B cell (primary cell): ENCODE measurements around the gene PARVG. TPM values are rescaled to one million over a fixed set of nuclear protein-coding genes. Genes with fewer than 3 reads are reported as not detected.

Source experiments
- ATAC-seq: fragments of 200-7000 bp; cut with Tn5 transposase; one replicate; pipeline ENCODE4 v1.10.0; 2021; ENCODE audit warnings: low read depth, mild to moderate bottlenecking, moderate number of reproducible peaks, moderate library complexity
- CTCF ChIA-PET: fragments of 350-600 bp; sonication (Branson Sonifier 250); formaldehyde crosslinking; loops from one replicate; lab custom pipeline; 2021; ENCODE audit warnings: antibody characterized with exemption, inconsistent platforms; lab: Charles Lee
- POLR2A ChIA-PET: fragments of 350-600 bp; sonication (Branson Sonifier 250); formaldehyde crosslinking; loops from one replicate; lab custom pipeline; 2021; ENCODE audit warnings: antibody characterized with exemption; lab: Charles Lee
- DNase-seq: peaks from one replicate; pipeline ENCODE4 v3.0.0; 2013
- H2AFZ ChIP-seq: 2 replicates; pipeline ENCODE4 v1.6.1; 2012; ENCODE audit warnings: mild to moderate bottlenecking, low read depth, low read length; ENCODE audit not compliant: insufficient read depth, poor library complexity, severe bottlenecking
- H3K27ac ChIP-seq, 2 donors: 1 replicate in 1 of 2; 2 replicates in 1 of 2; pipeline ENCODE4 v1.5.1; 2012 to 2013; ENCODE audit warnings: low read length in 2 of 2, mild to moderate bottlenecking in 2 of 2, moderate library complexity in 1 of 2
- H3K27me3 ChIP-seq, 4 experiments: fragments of 200-600 bp in 1 of 4; sonication (generic) in 1 of 4; replicated peaks in 1 of 4; 1 replicate in 2 of 4; 2 replicates in 2 of 4; pipeline versions ENCODE4 v1.6.1 to v1.7.0; 2013 to 2016; ENCODE audit warnings: low read length in 3 of 4, mild to moderate bottlenecking in 2 of 4, mixed read lengths in 1 of 4, moderate library complexity in 1 of 4; ENCODE audit not compliant: insufficient read depth in 4 of 4, control insufficient read depth in 3 of 4; ENCODE audit errors: control extremely low read depth in 1 of 4
- H3K36me3 ChIP-seq, 2 experiments: replicated peaks in 1 of 2; 1 replicate in 1 of 2; 2 replicates in 1 of 2; pipeline versions ENCODE4 v1.6.1 to v1.7.1; 2013; ENCODE audit warnings: low read length in 1 of 2; ENCODE audit not compliant: insufficient read depth in 2 of 2, control insufficient read depth in 1 of 2; ENCODE audit errors: control extremely low read depth in 1 of 2, extremely low read depth in 1 of 2
- H3K4me1 ChIP-seq, 2 donors: fragments of 200-600 bp in 1 of 2; sonication (generic) in 1 of 2; 1 replicate in 1 of 2; 2 replicates in 1 of 2; pipeline versions ENCODE4 v1.5.1 to v1.6.1; 2013 to 2017; ENCODE audit warnings: low read length in 2 of 2; ENCODE audit not compliant: control insufficient read depth in 2 of 2, insufficient read depth in 2 of 2
- H3K4me2 ChIP-seq: replicated peaks from 2 replicates; pipeline ENCODE3; 2012; ENCODE audit warnings: mild to moderate bottlenecking, low read depth, low read length; ENCODE audit not compliant: poor library complexity, severe bottlenecking
- H3K4me3 ChIP-seq, 5 experiments: fragments of 200-600 bp in 1 of 5; sonication (generic) in 1 of 5; 1 replicate in 3 of 5; 2 replicates in 2 of 5; pipeline versions ENCODE4 v1.5.1 to v1.7.0; 2011 to 2016; ENCODE audit warnings: low read length in 4 of 5, mild to moderate bottlenecking in 4 of 5, low read depth in 2 of 5, control low read depth in 1 of 5, moderate library complexity in 1 of 5; ENCODE audit not compliant: insufficient read depth in 1 of 5; ENCODE audit errors: control extremely low read depth in 1 of 5, extremely low read depth in 1 of 5
- H3K79me2 ChIP-seq: fragments of 200-600 bp; sonication (generic); one replicate; pipeline ENCODE4 v1.6.0; 2016; ENCODE audit warnings: low read length; ENCODE audit not compliant: control insufficient read depth, insufficient read depth
- H3K9ac ChIP-seq: fragments of 200-600 bp; sonication (generic); 2 replicates; pipeline ENCODE4 v1.6.1; 2017; ENCODE audit warnings: mild to moderate bottlenecking, low read length, moderate library complexity
- H3K9me3 ChIP-seq, 3 donors: one replicate each; pipeline versions ENCODE4 v1.6.1 to v1.7.1; 2013; ENCODE audit warnings: low read length in 2 of 3; ENCODE audit not compliant: control insufficient read depth in 2 of 3, insufficient read depth in 1 of 3; ENCODE audit errors: control extremely low read depth in 1 of 3
- H4K20me1 ChIP-seq: 2 replicates; pipeline ENCODE4 v1.6.0; 2012; ENCODE audit warnings: mild to moderate bottlenecking, low read length; ENCODE audit not compliant: insufficient read depth, control insufficient read depth, poor library complexity, severe bottlenecking
- H3K27ac Mint-ChIP-seq: one replicate; pipeline ENCODE4 v1.8.0; 2021; ENCODE audit warnings: mixed read lengths
- H3K27me3 Mint-ChIP-seq: one replicate; pipeline ENCODE4 v1.8.0; 2021; ENCODE audit warnings: mixed read lengths
- H3K4me1 Mint-ChIP-seq: one replicate; pipeline ENCODE4 v1.8.0; 2021; ENCODE audit warnings: mixed read lengths
- H3K4me3 Mint-ChIP-seq: one replicate; pipeline ENCODE4 v1.8.0; 2021; ENCODE audit warnings: mixed read lengths
- H3K9me3 Mint-ChIP-seq: one replicate; pipeline ENCODE4 v1.8.0; 2022; ENCODE audit warnings: mixed read lengths; ENCODE audit not compliant: insufficient read depth
- EZH2 ChIP-seq: IDR thresholded peaks from 2 replicates; pipeline ENCODE4 v1.6.1; 2012; ENCODE audit warnings: borderline replicate concordance, low read depth, mild to moderate bottlenecking, moderate library complexity, low read length; ENCODE audit not compliant: insufficient read depth, poor library complexity, severe bottlenecking
- WGBS: methylation state at CpG from one replicate; pipeline ENCODE4 v1.1.5; 2013; ENCODE audit warnings: missing lambda C conversion rate; ENCODE audit not compliant: insufficient coverage; 5-methylcytosine and 5-hydroxymethylcytosine counted together
- intact Hi-C: fragments of 100-400 bp; cut with micrococcal nuclease; formaldehyde crosslinking; loops from one replicate; pipeline ENCODE4 v1.10.0; 2022
- polyA plus RNA-seq: library from polyadenylated mRNA; depleted of rRNA; stranded (reverse); fragments of >200 nt; gene quantifications from 2 replicates; pipeline ENCODE4 v1.2.3, GENCODE V29; 2012
- total RNA-seq, 2 donors: library from RNA; stranded (reverse); fragments of 120-200 nt in 1 of 2; gene quantifications; 1 replicate in 1 of 2; 2 replicates in 1 of 2; pipeline versions ENCODE4 v1.2.3 to v1.2.4, GENCODE V29; 2013 to 2022
- TF ChIP-seq, protein P1 (sequence below): fragments of 200-600 bp; IDR thresholded peaks from one replicate; pipeline ENCODE4 v1.8.0; 2022; ENCODE audit warnings: antibody characterized with exemption, mild to moderate bottlenecking

The PARVG gene
- total and polyA plus RNA-seq, 2 donors (not counting 1 experiment from before 2014, with no cell fraction given), result 247 to 698 TPM

DNA sequence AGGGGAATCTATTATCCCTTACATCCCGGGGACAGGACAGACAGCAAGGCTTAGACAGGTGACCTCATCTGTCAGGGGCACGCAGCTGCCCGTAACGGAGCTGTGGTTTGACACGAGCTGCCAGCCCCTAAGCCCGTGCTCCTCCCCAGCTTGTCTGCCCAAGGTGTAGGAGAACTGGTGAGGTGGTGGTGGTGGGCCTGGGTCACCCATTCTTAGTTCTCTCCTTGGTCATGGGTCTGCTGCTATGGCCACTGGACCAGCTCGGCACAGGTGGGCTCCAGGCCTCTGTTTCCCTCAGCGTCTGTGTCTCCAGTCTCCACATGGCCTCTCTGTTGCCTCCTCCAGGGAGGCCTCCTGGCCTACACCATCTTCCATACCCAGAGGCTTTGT, 5.4 kb downstream of the PARVG start:
- H3K4me1 Mint-ChIP-seq, result peaks cover 55% of the 10 kb centered on the region
- Histone ChIP-seq H3K36me3 (peaks cover 0 to 43% of the 10 kb centered on the region in 2 experiments), H3K79me2 (peaks cover 84% of the 10 kb centered on the region), H3K4me2 (no peak overlapping the region), H3K4me3 (no peak overlapping the region), H4K20me1 (peaks cover 33% of the 10 kb centered on the region), H3K27ac (no peak overlapping the region), H3K4me1 (peaks cover 28 to 54% of the 10 kb centered on the region in 2 donors), H2AFZ (no peak overlapping the region), H3K9me3 (no peaks in the 10 kb centered on the region), H3K9ac (no peak overlapping the region), H3K27me3 (no peaks in the 10 kb centered on the region)
- H3K27me3 Mint-ChIP-seq, result no peaks in the 10 kb centered on the region
- H3K27ac Mint-ChIP-seq, result no peak overlapping the region
- ATAC-seq (no peak), DNase-seq (no peak)
- no peak for TF ChIP-seq EZH2
- TF ChIP-seq, protein P1, sequence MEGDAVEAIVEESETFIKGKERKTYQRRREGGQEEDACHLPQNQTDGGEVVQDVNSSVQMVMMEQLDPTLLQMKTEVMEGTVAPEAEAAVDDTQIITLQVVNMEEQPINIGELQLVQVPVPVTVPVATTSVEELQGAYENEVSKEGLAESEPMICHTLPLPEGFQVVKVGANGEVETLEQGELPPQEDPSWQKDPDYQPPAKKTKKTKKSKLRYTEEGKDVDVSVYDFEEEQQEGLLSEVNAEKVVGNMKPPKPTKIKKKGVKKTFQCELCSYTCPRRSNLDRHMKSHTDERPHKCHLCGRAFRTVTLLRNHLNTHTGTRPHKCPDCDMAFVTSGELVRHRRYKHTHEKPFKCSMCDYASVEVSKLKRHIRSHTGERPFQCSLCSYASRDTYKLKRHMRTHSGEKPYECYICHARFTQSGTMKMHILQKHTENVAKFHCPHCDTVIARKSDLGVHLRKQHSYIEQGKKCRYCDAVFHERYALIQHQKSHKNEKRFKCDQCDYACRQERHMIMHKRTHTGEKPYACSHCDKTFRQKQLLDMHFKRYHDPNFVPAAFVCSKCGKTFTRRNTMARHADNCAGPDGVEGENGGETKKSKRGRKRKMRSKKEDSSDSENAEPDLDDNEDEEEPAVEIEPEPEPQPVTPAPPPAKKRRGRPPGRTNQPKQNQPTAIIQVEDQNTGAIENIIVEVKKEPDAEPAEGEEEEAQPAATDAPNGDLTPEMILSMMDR, result no peak
- 77% methylated on average over 2 of the region's 8 CpGs for WGBS
- intact Hi-C loops, result no loop called here
- ChIA-PET POLR2A (no interaction called here), CTCF (no interaction called here)
- H3K9me3 Mint-ChIP-seq, result no peaks in the 10 kb centered on the region
- H3K4me3 Mint-ChIP-seq, result no peak overlapping the region

DNA sequence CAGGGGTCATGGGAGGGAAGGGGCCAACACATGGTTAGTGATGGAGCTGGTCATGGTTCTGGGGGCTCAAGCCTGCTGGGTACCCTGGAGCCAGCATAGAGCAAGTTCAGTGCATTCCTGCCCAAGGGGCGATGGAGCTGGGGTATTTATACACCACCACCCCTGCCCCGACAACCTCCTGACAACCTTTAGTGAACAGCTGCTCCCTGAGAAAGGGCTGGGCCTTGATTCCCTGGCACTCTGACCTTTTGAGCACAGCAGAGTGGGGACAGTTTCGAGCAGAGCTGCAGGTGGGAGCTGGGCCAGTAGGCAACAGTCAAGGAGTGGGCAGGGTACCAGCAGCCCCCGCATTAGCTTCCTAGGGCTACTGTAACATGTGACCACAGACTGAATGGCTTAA, 6.0 kb downstream of the PARVG start:
- TF ChIP-seq, protein P1, result no peak
- TF ChIP-seq EZH2, result no peak
- Histone ChIP-seq H3K27me3 (no peaks in the 10 kb centered on the region), H3K36me3 (peaks cover 0 to 43% of the 10 kb centered on the region in 2 experiments), H3K4me1 (peaks cover 34 to 60% of the 10 kb centered on the region in 2 donors), H3K9ac (no peak overlapping the region), H3K9me3 (no peaks in the 10 kb centered on the region), H4K20me1 (peaks cover 40% of the 10 kb centered on the region), H3K4me2 (no peak overlapping the region), H2AFZ (no peak overlapping the region), H3K27ac (no peak overlapping the region), H3K4me3 (no peak overlapping the region), H3K79me2 (peaks cover 81% of the 10 kb centered on the region)
- no peaks in the 10 kb centered on the region for H3K27me3 Mint-ChIP-seq
- DNase-seq, result no peak
- H3K27ac Mint-ChIP-seq, result peak overlapping the region; percentile 59
- intact Hi-C loops, result no loop called here
- ATAC-seq, result no peak
- WGBS, result 95% methylated on average over 4 of the region's 4 CpGs
- peaks cover 61% of the 10 kb centered on the region for H3K4me1 Mint-ChIP-seq
- POLR2A ChIA-PET, result no interaction called here
- no peaks in the 10 kb centered on the region for H3K9me3 Mint-ChIP-seq
- CTCF ChIA-PET, result interaction anchor here (0.8 kb wide), 1 partner anchor 194 kb away, joined by 3 read pairs; no protein-coding TSS in a partner anchor
- no peak overlapping the region for H3K4me3 Mint-ChIP-seq
